ENCODE measurements around the gene HNRNPF.
"Not testable (repeated sequence)": the region's sequence is repeated elsewhere in the genome, so short reads cannot be mapped to it uniquely, and the experiment has no call there.

The HNRNPF gene

DNA sequence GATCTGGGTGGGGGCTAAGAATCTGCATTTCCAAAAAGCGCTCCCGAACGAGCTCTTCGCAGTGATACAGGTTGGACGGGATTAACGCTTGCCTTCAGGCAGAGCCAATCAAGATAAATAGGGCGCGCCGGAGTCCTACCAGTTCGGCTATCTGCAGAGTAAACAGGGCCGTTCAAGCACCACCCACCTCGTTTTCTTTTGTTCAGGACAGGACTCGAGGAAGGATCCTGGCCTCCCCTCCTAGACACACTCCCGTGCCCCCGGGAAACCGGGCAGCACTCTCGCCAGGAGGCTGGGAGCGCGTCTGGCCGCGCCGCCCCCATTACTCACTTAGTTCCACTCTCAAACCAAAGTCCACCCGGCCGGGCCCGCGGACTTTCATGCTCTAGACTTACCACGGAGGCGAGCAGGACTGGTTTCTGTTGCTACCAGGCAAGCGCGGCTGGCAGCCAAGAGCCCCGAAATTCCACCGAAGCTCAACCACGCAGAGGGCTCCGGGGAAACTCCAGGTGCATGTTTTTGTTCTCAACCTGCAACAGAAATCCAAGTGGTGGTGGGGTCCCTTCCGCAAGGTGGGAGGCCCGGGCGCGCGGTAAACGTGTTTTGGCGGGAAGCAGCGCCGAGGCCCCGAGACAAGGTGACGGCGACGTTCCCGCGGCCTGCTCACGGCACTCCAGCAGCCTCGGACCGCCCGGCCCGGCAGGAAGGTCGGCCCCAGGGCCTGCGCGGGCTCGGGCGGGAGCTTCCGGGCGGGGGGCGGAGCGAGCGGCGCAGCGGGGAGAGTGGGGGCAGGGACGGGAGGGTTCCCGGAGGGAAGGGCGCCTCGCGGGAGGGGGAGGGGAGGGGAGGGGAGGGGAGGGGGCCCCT, 12.7 kb downstream of the HNRNPF start:
- DNase-seq (ENCODE audit: low spot score), result peak; percentile 88
- in situ Hi-C loops (cut with MboI; ENCODE audit: low pct_unique_long_range_greater_than_20kb, low sequenced_read_pairs, unreplicated experiment), result no loop called here
- TF ChIP-seq, protein P1, sequence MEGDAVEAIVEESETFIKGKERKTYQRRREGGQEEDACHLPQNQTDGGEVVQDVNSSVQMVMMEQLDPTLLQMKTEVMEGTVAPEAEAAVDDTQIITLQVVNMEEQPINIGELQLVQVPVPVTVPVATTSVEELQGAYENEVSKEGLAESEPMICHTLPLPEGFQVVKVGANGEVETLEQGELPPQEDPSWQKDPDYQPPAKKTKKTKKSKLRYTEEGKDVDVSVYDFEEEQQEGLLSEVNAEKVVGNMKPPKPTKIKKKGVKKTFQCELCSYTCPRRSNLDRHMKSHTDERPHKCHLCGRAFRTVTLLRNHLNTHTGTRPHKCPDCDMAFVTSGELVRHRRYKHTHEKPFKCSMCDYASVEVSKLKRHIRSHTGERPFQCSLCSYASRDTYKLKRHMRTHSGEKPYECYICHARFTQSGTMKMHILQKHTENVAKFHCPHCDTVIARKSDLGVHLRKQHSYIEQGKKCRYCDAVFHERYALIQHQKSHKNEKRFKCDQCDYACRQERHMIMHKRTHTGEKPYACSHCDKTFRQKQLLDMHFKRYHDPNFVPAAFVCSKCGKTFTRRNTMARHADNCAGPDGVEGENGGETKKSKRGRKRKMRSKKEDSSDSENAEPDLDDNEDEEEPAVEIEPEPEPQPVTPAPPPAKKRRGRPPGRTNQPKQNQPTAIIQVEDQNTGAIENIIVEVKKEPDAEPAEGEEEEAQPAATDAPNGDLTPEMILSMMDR (IDR thresholded peaks at IDR 0.05; ENCODE audit: extremely low read depth, insufficient read depth, missing control alignments), result no peak

DNA sequence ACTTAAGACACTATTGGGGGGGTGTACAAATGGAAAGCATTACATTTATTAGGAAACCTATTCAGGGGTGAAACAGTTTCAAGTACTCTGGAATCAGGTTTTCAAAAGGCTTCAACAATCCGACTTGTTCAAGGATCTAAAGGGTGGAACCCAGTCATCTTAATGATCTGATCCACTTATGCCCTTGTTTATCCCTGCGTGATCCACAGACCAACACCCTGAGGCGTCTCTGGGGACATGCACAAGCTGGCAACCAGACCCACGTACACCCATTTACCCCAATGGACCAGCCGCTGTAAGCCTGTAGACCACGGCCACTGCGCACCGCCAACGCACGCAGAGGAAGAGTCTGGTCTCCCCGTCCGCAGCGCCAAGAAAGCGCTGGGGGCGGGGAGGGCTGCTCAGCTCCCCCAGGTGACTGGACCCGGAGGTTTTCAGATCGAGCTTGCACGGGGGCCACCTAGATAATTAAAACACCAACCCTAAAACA, 13.4 kb downstream of the HNRNPF start:
- in situ Hi-C loops (cut with MboI; ENCODE audit: low pct_unique_long_range_greater_than_20kb, low sequenced_read_pairs, unreplicated experiment), result no loop called here
- TF ChIP-seq, protein P1 (IDR thresholded peaks at IDR 0.05; ENCODE audit: extremely low read depth, insufficient read depth, missing control alignments), result no peak
- no peak for DNase-seq (ENCODE audit: low spot score)

DNA sequence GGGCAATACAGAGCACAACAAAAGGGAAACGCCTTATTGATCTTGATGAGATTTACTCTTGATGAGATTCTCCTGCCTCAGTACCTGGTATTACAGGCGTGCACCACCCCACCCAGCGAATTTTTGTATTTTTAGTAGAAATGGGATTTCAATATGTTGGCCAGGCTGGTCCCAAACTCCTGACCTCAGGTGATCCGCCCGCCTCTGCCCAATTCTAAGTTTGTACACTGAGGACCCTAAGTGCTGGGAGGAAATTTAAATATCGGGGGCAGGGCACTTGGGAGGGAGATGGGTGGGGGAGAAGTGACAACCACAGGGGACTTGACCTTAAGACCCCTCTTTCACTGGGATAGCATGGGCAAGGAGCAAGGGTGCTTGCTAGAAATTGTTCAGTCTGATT, 14.1 kb downstream of the HNRNPF start:
- in situ Hi-C loops (cut with MboI; ENCODE audit: low pct_unique_long_range_greater_than_20kb, low sequenced_read_pairs, unreplicated experiment), result no loop called here
- no peak for DNase-seq (ENCODE audit: low spot score)
- TF ChIP-seq, protein P1 (IDR thresholded peaks at IDR 0.05; ENCODE audit: extremely low read depth, insufficient read depth, missing control alignments), result no peak

DNA sequence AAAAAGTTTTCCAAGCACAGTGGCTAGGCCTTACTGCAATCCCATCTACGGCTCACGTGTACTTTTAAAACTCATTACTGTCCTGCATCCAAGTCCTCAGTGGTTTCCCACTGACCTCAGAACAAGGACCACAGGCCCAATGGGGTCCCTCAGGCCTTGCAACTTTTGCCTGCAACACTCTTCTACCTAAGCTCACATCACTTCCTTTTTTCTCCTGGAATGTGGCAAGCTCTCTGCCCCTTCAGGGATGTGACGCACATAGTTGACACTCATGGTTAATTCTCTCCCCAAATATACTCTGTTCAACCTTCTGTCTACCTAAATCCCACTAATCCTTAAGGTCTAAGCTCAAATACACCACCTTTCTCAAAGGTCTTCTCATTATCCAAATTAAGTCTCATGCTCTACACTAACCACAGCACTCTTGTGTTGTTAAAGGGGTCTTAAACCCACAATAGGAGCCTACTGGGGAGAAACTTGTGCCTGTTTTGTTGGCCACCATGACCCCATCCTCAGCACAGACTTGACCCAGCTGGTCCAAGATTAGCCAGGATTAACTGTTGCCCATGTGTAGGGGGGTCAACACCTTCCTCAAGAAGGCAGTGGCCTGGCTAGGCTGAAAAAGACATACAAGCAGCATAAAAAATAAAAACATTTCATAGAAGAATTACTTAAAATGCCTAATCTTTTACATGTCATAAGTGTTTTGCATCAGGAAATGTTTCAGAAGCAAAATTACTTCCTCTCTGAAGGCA, 15.2 kb downstream of the HNRNPF start:
- TF ChIP-seq, protein P1 (IDR thresholded peaks at IDR 0.05; ENCODE audit: extremely low read depth, insufficient read depth, missing control alignments), result no peak
- no peak for DNase-seq (ENCODE audit: low spot score)
- in situ Hi-C loops (cut with MboI; ENCODE audit: low pct_unique_long_range_greater_than_20kb, low sequenced_read_pairs, unreplicated experiment), result no loop called here

DNA sequence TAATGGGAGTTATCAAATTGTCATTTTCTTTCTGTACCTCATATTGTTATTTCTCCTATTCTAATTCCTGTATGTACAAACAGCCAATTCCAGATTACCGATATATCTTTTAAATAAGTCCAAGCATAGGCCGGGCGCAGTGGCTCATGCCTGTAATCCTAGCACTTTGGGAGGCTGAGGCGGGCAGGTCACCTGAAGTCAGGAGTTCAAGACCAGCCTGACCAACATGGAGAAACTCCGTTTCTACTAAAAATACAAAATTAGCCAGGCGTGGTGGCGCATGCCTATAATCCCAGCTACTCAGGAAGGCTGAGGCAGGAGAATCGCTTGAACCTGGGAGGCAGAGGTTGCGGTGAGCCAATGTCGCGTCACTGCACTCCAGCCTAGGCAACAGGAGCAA, 15.8 kb downstream of the HNRNPF start:
- DNase-seq (ENCODE audit: low spot score); in situ Hi-C loops (cut with MboI; ENCODE audit: low pct_unique_long_range_greater_than_20kb, low sequenced_read_pairs, unreplicated experiment): not testable (repeated sequence)

DNA sequence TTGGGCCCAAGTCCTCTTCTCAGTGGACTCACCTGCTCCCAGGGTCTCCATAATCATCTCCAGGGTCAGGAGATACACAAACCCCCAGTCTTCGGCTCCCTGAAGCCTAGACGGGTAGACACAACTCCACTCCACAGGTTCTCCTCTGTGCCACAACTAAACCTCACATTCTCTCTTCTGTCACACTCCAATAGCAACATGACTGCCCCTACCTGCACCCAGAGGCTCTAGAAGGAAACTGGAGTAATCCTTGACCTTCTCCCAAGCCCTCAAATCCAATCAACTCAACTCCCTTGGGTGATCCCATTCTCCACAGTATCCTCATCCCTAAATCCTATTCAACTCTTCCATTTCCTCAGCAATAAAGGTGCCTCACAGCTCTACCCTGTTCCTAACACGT, 16.2 kb downstream of the HNRNPF start:
- TF ChIP-seq, protein P1 (IDR thresholded peaks at IDR 0.05; ENCODE audit: extremely low read depth, insufficient read depth, missing control alignments), result no peak
- no peak for DNase-seq (ENCODE audit: low spot score)
- in situ Hi-C loops (cut with MboI; ENCODE audit: low pct_unique_long_range_greater_than_20kb, low sequenced_read_pairs, unreplicated experiment), result no loop called here

DNA sequence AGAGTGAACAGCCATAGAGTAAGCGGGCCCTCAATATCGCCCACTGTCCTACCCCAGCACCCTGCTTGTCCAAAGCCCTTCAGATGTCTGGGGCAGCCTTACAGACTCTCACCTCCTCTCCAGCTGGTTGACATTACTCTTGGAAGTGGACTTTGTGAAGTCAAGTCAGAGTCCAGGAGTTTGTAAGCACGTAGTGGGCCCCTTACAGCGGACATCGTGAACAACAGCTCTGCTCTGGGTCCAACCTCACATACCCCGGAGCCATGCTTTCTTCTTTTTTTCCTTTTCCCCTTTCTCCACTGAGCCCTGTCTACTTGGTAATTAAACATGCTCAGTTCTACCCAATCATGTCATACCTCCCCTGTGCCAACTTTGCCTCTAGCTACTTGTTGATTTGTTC, 17.5 kb downstream of the HNRNPF start:
- no peak for DNase-seq (ENCODE audit: low spot score)
- in situ Hi-C loops (cut with MboI; ENCODE audit: low pct_unique_long_range_greater_than_20kb, low sequenced_read_pairs, unreplicated experiment), result no loop called here
- TF ChIP-seq, protein P1 (IDR thresholded peaks at IDR 0.05; ENCODE audit: extremely low read depth, insufficient read depth, missing control alignments), result no peak

Data from GM13977 (cell line).